Measurements from ENCODE around the gene HNF1A. TPM values are rescaled to one million over a fixed set of nuclear protein-coding genes. Genes with fewer than 3 reads are reported as not detected.

Gene HNF1A, protein sequence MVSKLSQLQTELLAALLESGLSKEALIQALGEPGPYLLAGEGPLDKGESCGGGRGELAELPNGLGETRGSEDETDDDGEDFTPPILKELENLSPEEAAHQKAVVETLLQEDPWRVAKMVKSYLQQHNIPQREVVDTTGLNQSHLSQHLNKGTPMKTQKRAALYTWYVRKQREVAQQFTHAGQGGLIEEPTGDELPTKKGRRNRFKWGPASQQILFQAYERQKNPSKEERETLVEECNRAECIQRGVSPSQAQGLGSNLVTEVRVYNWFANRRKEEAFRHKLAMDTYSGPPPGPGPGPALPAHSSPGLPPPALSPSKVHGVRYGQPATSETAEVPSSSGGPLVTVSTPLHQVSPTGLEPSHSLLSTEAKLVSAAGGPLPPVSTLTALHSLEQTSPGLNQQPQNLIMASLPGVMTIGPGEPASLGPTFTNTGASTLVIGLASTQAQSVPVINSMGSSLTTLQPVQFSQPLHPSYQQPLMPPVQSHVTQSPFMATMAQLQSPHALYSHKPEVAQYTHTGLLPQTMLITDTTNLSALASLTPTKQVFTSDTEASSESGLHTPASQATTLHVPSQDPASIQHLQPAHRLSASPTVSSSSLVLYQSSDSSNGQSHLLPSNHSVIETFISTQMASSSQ
- not detected in 2 replicates for total RNA-seq

DNA sequence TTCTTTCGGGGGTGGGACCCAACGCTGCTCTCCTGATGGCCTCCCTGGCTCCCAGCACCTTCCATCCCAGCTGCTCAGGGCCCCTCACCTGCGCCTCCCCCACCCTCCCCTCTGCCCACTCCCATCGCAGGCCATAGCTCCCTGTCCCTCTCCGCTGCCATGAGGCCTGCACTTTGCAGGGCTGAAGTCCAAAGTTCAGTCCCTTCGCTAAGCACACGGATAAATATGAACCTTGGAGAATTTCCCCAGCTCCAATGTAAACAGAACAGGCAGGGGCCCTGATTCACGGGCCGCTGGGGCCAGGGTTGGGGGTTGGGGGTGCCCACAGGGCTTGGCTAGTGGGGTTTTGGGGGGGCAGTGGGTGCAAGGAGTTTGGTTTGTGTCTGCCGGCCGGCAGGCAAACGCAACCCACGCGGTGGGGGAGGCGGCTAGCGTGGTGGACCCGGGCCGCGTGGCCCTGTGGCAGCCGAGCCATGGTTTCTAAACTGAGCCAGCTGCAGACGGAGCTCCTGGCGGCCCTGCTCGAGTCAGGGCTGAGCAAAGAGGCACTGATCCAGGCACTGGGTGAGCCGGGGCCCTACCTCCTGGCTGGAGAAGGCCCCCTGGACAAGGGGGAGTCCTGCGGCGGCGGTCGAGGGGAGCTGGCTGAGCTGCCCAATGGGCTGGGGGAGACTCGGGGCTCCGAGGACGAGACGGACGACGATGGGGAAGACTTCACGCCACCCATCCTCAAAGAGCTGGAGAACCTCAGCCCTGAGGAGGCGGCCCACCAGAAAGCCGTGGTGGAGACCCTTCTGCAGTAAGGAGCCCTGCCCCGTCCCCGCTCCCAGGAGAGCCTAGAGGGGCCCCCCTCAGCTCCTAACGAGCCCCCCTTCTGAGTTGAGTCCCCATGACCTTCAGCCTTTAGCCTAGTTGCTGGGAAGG, at the start of gene HNF1A:
Gene HNF1A, plus strand, starts transcription at position 248 of the 924 bp plus-strand sequence. Its CDS starts 226 bp downstream, at position 474.
- TF ChIP-seq, protein P1, sequence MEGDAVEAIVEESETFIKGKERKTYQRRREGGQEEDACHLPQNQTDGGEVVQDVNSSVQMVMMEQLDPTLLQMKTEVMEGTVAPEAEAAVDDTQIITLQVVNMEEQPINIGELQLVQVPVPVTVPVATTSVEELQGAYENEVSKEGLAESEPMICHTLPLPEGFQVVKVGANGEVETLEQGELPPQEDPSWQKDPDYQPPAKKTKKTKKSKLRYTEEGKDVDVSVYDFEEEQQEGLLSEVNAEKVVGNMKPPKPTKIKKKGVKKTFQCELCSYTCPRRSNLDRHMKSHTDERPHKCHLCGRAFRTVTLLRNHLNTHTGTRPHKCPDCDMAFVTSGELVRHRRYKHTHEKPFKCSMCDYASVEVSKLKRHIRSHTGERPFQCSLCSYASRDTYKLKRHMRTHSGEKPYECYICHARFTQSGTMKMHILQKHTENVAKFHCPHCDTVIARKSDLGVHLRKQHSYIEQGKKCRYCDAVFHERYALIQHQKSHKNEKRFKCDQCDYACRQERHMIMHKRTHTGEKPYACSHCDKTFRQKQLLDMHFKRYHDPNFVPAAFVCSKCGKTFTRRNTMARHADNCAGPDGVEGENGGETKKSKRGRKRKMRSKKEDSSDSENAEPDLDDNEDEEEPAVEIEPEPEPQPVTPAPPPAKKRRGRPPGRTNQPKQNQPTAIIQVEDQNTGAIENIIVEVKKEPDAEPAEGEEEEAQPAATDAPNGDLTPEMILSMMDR (IDR thresholded peaks at IDR 0.05; ENCODE audit: insufficient read depth, low read depth, low read length) = no peak
- no peak for DNase-seq (ENCODE audit: low read depth)

DNA sequence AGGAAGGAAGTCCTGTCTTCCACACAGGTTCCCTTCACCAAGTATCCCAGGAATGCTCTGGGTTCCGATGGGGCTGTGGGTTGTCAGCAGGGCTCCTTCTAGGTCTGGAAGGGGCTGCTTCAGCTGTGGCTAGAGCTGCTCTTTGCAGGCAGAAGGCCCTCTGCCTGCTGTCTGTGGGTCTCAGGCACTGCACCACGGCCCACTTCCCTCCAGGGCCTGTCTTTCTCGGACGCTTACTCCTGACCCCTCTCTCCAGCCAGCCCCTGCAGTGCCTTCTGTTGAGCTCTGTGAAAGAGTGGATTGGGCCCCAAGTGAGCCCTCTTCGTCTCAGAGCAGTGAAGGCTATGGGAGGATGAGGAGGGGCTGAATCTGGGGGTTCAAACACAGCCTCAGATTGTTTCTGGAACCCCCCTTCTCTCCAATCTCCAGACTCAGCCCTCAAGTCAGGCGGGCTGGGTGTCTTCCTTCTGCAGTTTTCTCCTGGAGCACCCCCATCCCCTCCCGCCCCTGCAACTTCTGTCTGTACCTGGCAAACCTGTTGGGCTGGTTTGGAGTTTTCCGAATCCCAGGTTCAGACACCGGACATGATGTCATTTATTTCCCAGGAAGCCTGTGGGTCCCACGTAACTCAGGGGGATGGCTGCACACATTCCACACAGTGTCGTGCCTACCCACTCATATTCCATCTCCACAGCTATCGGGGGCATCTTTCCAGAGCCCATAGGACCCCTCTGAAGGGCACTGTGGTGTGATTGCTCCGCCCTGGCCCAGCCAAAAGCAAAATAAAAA, 49.3 kb upstream of the HNF1A start:
- H3K4me3 ChIP-seq (ENCODE audit: low read depth, low read length) = no peak overlapping the region
- no peak for DNase-seq (ENCODE audit: low read depth)
- TF ChIP-seq, protein P1 (IDR thresholded peaks at IDR 0.05; ENCODE audit: insufficient read depth, low read depth, low read length) = no peak

More for the DNA sequence above, at the start of gene HNF1A:
- no peak within 1 kb of the TSS for H3K4me3 ChIP-seq (ENCODE audit: low read depth, low read length)

DNA sequence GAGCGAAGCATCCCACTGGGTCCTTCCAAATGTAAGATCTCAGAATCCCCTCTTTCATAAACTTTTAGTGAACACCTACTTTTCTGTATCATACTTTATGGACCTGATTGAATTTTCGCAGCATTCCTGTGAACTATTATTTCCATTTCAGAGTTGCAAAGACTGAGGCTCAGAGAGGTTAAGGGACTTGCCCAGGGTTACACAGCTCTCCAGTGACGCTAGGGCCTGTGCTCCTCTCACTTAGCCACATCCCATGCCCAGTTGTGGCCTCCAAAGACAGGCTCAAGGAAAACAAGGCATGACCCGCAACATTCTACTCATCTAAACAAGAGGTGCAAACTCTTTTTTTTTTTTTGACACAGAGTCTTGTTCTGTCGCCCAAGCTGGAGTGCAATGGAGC, 48.3 kb upstream of the HNF1A start:
- no peak for DNase-seq (ENCODE audit: low read depth)
- TF ChIP-seq, protein P1 (IDR thresholded peaks at IDR 0.05; ENCODE audit: insufficient read depth, low read depth, low read length) = no peak
- H3K4me3 ChIP-seq (ENCODE audit: low read depth, low read length) = no peak overlapping the region

DNA sequence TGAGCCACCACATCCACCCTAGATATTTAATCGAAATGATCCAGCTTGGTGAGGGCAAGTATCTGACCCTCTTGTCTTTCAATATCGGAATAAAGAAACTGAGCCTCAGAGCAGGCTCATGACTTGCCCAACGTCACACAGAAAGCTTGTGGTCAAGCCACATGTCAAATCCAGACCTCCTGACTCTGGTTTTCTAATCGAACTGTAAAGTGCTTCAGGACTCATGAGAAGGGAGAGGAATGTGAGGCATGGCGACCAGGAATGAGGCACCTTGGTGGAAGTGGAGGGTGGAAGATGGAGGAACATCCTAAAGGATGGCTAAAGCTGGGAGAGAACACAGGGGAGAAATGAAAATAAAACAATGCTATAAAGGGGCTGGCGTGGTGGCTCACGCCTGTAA, 46.3 kb upstream of the HNF1A start:
- no peak overlapping the region for H3K4me3 ChIP-seq (ENCODE audit: low read depth, low read length)
- DNase-seq (ENCODE audit: low read depth) = no peak
- TF ChIP-seq, protein P1 (IDR thresholded peaks at IDR 0.05; ENCODE audit: insufficient read depth, low read depth, low read length) = no peak

DNA sequence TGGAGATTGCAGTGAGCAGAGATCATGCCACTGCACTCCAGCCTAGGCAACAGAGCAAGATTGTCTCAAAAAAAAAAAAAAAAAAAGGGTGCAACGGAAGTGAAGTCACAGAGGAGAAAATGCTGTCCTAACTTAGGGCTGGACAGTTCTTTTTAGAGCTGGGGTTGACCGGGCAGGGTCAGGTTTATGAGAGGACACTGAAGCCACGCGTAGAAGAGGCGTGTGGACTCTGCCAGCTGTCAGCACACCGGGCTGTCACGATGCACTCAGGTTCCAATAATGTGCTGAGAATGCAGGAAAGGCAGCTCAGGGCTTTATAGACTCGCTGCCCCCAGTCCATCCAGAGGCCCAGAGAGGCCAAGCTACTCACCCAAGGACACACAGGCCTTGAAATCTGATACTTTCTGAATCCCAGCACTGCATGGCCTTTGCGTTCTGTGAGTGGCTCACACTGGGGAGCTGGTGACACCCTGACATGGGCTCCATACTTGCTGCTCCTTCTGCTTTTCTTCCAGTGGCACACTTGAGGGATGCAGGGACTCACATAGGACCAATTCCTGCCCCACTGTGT, 45.3 kb upstream of the HNF1A start:
- H3K4me3 ChIP-seq (ENCODE audit: low read depth, low read length) = no peak overlapping the region
- no peak for DNase-seq (ENCODE audit: low read depth)
- TF ChIP-seq, protein P1 (IDR thresholded peaks at IDR 0.05; ENCODE audit: insufficient read depth, low read depth, low read length) = no peak

Data from fibroblast of villous mesenchyme (primary cell).